ENCODE measurements around the gene OVOL2.

OVOL2 gene

DNA sequence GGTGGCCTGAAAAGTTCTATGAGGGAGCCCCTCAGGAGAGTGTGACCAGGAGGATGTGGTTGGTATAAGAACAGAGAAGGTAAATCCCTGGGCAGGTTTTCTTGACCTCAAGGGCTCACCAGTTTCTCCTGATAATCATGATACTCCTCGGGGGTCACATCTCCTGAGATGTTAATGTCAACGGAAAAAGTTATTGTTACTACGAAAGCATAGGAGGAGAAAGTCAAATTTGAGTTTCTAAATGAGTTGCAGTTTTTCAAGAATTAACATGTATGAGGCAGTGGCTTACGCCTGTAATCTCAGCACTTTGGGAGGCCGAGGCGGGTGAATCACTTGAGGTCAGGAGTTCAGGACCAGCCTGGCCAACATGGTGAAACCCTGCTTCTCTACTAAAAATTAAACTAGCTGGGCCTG is 65.5 kb downstream of the OVOL2 start:
- TF ChIP-seq, protein P1, sequence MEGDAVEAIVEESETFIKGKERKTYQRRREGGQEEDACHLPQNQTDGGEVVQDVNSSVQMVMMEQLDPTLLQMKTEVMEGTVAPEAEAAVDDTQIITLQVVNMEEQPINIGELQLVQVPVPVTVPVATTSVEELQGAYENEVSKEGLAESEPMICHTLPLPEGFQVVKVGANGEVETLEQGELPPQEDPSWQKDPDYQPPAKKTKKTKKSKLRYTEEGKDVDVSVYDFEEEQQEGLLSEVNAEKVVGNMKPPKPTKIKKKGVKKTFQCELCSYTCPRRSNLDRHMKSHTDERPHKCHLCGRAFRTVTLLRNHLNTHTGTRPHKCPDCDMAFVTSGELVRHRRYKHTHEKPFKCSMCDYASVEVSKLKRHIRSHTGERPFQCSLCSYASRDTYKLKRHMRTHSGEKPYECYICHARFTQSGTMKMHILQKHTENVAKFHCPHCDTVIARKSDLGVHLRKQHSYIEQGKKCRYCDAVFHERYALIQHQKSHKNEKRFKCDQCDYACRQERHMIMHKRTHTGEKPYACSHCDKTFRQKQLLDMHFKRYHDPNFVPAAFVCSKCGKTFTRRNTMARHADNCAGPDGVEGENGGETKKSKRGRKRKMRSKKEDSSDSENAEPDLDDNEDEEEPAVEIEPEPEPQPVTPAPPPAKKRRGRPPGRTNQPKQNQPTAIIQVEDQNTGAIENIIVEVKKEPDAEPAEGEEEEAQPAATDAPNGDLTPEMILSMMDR (IDR thresholded peaks at IDR 0.05; ENCODE audit: low read depth, low read length, poor library complexity, severe bottlenecking): no peak
- TF ChIP-seq EZH2phosphoT487 (IDR thresholded peaks at IDR 0.05; ENCODE audit: borderline replicate concordance, low read length): no peak
- Histone ChIP-seq H3K79me2 (ENCODE audit: control insufficient read depth, low read length) (peaks cover 7% of the 10 kb centered on the region; the same call in 1 of the 2 replicates), H3K9me3 (ENCODE audit: control insufficient read depth, insufficient read depth, low read length) (no peaks in the 10 kb centered on the region), H3K4me2 (ENCODE audit: low read length) (peak overlapping the region; percentile 45), H3K4me1 (ENCODE audit: control insufficient read depth, low read length) (peaks cover 47% of the 10 kb centered on the region), H3K36me3 (ENCODE audit: control insufficient read depth, low read length) (peaks cover 37% of the 10 kb centered on the region), H3F3A (ENCODE audit: control insufficient read depth, insufficient read depth) (peaks cover 25% of the 10 kb centered on the region), H3K4me3 (ENCODE audit: low read length) (peak overlapping the region; percentile 29), H3K9me2 (replicated peaks; ENCODE audit: control insufficient read depth, low read length) (no peaks in the 10 kb centered on the region), H4K20me1 (ENCODE audit: control insufficient read depth, insufficient read depth, low read depth, low read length) (no peaks in the 10 kb centered on the region), H3K27ac (ENCODE audit: low read depth, low read length) (peak overlapping the region; percentile 12), H3K27me3 (ENCODE audit: control insufficient read depth, low read length) (no peaks in the 10 kb centered on the region)

DNA sequence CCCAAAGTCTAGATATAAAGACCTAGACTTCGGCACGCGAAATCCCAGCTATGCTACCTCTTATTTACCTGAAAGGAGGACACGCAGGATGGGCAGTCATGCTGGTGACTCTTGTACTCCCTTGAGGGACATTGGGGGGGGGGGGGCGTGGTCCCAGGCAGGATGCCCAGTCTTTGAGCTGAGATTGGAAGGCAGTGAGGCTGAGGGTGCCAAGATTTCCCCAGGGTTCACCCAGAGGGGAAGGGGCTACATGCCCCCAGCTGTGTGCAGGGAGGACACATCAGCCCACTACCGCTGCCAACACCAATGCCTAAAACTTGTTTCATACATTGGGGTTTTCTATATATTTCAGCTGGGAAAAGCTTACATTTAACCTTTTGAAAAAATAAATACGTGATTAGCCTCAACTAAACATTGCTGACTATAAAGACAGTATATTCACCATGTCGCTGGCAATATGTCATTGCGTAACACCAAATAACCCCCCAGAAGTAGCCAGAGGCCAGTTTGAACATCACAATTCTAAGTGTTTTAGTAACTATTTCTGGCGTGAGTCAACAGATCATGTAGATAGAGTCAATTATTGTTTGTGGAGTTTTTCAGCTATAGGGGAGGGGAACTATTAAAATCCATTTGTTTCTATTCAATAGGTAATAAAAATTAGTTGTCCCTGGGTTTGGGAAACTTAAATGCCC is 67.3 kb downstream of the OVOL2 start:
- Histone ChIP-seq H3K27ac (ENCODE audit: low read depth, low read length) (no peak overlapping the region), H3K9me2 (replicated peaks; ENCODE audit: control insufficient read depth, low read length) (no peaks in the 10 kb centered on the region), H3K9me3 (ENCODE audit: control insufficient read depth, insufficient read depth, low read length) (no peaks in the 10 kb centered on the region), H3K27me3 (ENCODE audit: control insufficient read depth, low read length) (no peaks in the 10 kb centered on the region), H3F3A (ENCODE audit: control insufficient read depth, insufficient read depth) (peaks cover 25% of the 10 kb centered on the region), H4K20me1 (ENCODE audit: control insufficient read depth, insufficient read depth, low read depth, low read length) (no peaks in the 10 kb centered on the region), H3K4me3 (ENCODE audit: low read length) (no peak overlapping the region), H3K4me2 (ENCODE audit: low read length) (no peak overlapping the region), H3K79me2 (ENCODE audit: control insufficient read depth, low read length) (peaks cover 17% of the 10 kb centered on the region), H3K36me3 (ENCODE audit: control insufficient read depth, low read length) (peaks cover 50% of the 10 kb centered on the region), H3K4me1 (ENCODE audit: control insufficient read depth, low read length) (peaks cover 29% of the 10 kb centered on the region)
- TF ChIP-seq EZH2phosphoT487 (IDR thresholded peaks at IDR 0.05; ENCODE audit: borderline replicate concordance, low read length): no peak
- TF ChIP-seq, protein P1 (IDR thresholded peaks at IDR 0.05; ENCODE audit: low read depth, low read length, poor library complexity, severe bottlenecking): no peak

DNA sequence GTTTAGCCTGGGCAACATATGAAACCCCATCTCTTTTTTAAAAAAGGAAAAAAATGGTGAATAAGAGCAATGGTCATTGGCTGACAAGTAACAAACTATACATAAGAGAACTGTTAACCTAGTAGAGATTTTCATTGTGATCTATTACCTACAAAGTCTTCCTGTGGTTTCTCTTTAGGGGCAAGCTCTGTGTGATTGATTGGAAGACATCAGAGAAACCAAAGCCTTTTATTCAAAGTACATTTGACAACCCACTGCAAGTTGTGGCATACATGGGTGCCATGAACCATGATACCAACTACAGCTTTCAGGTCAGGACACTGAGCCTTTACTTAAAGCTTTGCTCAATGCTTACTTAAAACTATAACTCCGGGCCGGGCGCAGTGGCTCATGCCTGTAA is 69.7 kb downstream of the OVOL2 start:
- peaks cover 19% of the 10 kb centered on the region for H3K4me1 ChIP-seq (ENCODE audit: control insufficient read depth, low read length)
- H4K20me1 ChIP-seq (ENCODE audit: control insufficient read depth, insufficient read depth, low read depth, low read length): 0 out of 2 replicates have a peak, but pooled peaks cover 4% of the 10 kb centered on the region
- H3K9me3 ChIP-seq (ENCODE audit: control insufficient read depth, insufficient read depth, low read length): no peaks in the 10 kb centered on the region
- no peak overlapping the region for H3K4me3 ChIP-seq (ENCODE audit: low read length)
- no peaks in the 10 kb centered on the region for H3K9me2 ChIP-seq (replicated peaks; ENCODE audit: control insufficient read depth, low read length)
- no peak overlapping the region for H3K27ac ChIP-seq (ENCODE audit: low read depth, low read length)
- peaks cover 15% of the 10 kb centered on the region for H3F3A ChIP-seq (ENCODE audit: control insufficient read depth, insufficient read depth)
- H3K79me2 ChIP-seq (ENCODE audit: control insufficient read depth, low read length): peaks cover 39% of the 10 kb centered on the region
- H3K27me3 ChIP-seq (ENCODE audit: control insufficient read depth, low read length): no peaks in the 10 kb centered on the region
- H3K4me2 ChIP-seq (ENCODE audit: low read length): no peak overlapping the region
- peaks cover 69% of the 10 kb centered on the region for H3K36me3 ChIP-seq (ENCODE audit: control insufficient read depth, low read length)
- TF ChIP-seq EZH2phosphoT487 (IDR thresholded peaks at IDR 0.05; ENCODE audit: borderline replicate concordance, low read length): no peak
- TF ChIP-seq, protein P1 (IDR thresholded peaks at IDR 0.05; ENCODE audit: low read depth, low read length, poor library complexity, severe bottlenecking): no peak

Data from DOHH2 (cell line).